RWPE1 (cell line): ENCODE data around the gene DNAJB6.

Experiments used
- CTCF ChIA-PET: fragments of 350-600 bp; sonication (Branson Sonifier 250); formaldehyde crosslinking; extraction: SDS; loops from one replicate; lab custom pipeline; 2021; lab: Yijun Ruan, JAX
- POLR2A ChIA-PET: fragments of 400-600 bp; formaldehyde crosslinking; extraction: SDS; loops from one replicate; lab custom pipeline; 2020; ENCODE audit warnings: antibody characterized with exemption; ENCODE audit not compliant: low non-redundant PET; lab: Yijun Ruan, JAX
- DNase-seq: peaks from one replicate; pipeline ENCODE4 v3.0.0; 2012; ENCODE audit warnings: low spot score
- H3K27ac ChIP-seq: fragments of 450-650 bp; 2 replicates; pipeline ENCODE4 v1.5.1; 2017
- TF ChIP-seq, protein P1 (sequence below): fragments of 450-650 bp; conservative IDR thresholded peaks from 2 replicates; pipeline ENCODE4 v1.5.1; 2017; ENCODE audit warnings: low read depth, mild to moderate bottlenecking

The DNAJB6 gene

DNA sequence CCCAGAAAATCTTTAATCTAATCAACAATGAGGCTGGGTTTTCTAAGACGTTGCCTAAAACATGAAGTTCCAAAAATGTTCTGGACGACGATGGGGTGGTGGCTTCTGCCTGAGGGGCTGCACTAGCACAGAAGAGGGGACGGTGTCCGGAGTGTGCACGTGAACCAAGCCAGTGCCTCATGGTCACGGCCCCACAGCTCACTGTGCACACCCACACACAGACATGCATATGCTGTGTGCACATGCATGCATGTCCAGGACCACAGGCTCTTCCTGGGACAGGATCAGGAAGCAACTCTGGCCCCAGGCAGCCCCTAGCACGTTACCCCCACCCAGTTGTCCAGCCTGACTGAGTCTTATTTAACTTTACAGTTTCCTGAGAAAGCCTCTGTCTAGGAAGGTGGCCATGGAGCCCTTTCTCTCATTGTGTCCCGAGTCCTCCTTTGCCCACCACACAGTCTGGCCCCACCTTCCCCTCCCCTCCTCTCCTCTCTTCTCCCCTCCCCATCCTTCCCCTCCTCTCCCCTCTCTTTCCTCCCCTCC, 100.8 kb downstream of the DNAJB6 start:
- POLR2A ChIA-PET = no interaction called here

GRCh38 chr7:157438121-157439025, 101.6 kb downstream of the DNAJB6 start:
- CTCF ChIA-PET = no interaction called here
- TF ChIP-seq, protein P1, sequence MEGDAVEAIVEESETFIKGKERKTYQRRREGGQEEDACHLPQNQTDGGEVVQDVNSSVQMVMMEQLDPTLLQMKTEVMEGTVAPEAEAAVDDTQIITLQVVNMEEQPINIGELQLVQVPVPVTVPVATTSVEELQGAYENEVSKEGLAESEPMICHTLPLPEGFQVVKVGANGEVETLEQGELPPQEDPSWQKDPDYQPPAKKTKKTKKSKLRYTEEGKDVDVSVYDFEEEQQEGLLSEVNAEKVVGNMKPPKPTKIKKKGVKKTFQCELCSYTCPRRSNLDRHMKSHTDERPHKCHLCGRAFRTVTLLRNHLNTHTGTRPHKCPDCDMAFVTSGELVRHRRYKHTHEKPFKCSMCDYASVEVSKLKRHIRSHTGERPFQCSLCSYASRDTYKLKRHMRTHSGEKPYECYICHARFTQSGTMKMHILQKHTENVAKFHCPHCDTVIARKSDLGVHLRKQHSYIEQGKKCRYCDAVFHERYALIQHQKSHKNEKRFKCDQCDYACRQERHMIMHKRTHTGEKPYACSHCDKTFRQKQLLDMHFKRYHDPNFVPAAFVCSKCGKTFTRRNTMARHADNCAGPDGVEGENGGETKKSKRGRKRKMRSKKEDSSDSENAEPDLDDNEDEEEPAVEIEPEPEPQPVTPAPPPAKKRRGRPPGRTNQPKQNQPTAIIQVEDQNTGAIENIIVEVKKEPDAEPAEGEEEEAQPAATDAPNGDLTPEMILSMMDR = no peak
- no peak overlapping the region for H3K27ac ChIP-seq
- no peak for DNase-seq
- POLR2A ChIA-PET = no interaction called here

More for the DNA sequence above, 100.8 kb downstream of the DNAJB6 start:
- no peak for DNase-seq
- TF ChIP-seq, protein P1 = no peak
- CTCF ChIA-PET = no interaction called here
- H3K27ac ChIP-seq = no peak overlapping the region

DNA sequence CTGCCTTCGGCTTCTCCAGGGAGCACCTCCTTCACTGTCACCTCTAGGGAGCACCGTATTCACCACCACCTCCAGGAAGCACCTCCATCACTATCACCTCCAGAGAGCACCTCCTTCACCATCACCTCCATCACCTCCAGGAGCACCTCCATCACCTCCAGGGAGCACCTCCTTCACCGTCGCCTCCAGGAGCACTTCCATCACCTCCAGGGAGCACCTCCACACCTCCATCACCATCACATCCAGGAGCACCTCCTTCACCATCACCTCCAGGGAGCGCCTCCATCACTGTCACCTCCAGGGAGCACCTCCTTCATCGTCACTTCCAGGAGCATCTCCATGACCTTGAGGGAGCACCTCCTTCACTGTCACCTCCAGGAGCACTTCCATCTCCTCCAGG, 102.3 kb downstream of the DNAJB6 start:
- POLR2A ChIA-PET = no interaction called here
- TF ChIP-seq, protein P1 = no peak
- H3K27ac ChIP-seq = no peak overlapping the region
- DNase-seq = no peak
- CTCF ChIA-PET = no interaction called here

DNA sequence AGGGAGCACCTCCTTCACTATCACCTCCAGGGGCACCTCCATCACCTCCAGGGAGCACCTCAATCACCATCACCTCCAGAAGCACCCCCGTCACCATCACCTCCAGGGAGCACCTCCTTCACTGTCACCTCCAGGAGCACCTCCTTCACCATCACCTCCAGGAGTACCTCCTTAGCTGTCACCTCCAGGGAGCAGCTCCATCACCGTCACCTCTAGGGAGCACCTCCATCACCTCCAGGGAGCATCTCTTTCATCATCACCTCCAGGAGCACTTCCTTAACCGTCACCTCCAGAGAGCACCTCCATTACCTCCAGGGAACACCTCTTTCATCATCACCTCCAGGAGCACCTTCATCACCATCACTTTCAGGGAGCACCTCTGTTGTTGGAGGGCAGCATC, 103.0 kb downstream of the DNAJB6 start:
- H3K27ac ChIP-seq = no peak overlapping the region
- no peak for DNase-seq
- POLR2A ChIA-PET = no interaction called here
- TF ChIP-seq, protein P1 = no peak
- CTCF ChIA-PET = no interaction called here

DNA sequence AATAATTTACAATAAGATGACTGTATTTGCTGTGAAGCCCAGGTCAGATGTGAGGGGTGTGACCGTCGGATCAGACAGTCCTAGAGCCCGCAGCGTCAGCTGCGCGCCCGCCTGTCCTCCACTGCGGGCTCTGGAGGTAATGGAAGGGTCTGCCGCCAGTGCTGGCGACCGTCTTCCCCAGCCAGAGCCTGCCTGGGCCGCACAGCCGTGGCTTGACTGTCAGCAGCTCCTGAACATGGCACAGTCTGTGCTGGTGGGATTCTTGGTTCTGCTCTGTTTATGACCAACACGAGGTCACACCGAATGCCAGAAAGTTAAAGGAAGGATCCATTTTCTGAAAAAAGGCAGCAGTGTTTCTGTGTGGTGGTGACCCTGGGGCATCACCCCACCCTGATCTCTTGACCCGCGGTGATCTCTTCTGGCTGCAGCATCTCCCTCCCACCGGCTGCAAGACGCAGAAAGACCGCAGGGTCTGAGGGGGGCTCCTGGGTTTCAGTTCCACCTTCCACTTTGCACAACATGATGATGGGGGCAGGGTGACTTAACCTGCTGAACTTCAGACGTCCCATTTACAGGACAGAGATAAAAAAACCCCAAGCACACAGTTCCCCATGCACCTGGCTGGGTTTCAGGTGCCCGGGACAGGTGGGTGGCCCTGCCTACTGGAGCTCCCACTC, 103.7 kb downstream of the DNAJB6 start:
- DNase-seq = no peak
- CTCF ChIA-PET = no interaction called here

GRCh38 chr7:157441023-157441399, 104.2 kb downstream of the DNAJB6 start:
- ChIA-PET CTCF (no interaction called here), POLR2A (no interaction called here)
- TF ChIP-seq, protein P1 = no peak
- no peak for DNase-seq
- H3K27ac ChIP-seq = no peak overlapping the region

More for the DNA sequence above, 103.7 kb downstream of the DNAJB6 start:
- POLR2A ChIA-PET = no interaction called here
- no peak overlapping the region for H3K27ac ChIP-seq
- TF ChIP-seq, protein P1 = no peak
